GM21619 (cell line): ENCODE results near the gene HSCB.
"Not testable (repeated sequence)": the region's sequence is repeated elsewhere in the genome, so short reads cannot be mapped to it uniquely, and the experiment has no call there.

Experiments
- ATAC-seq: cut with Tn5 transposase; IDR thresholded peaks from one replicate; pipeline ENCODE4 v1.9.1; 2021; ENCODE audit not compliant: unreplicated experiment

The HSCB gene, protein sequence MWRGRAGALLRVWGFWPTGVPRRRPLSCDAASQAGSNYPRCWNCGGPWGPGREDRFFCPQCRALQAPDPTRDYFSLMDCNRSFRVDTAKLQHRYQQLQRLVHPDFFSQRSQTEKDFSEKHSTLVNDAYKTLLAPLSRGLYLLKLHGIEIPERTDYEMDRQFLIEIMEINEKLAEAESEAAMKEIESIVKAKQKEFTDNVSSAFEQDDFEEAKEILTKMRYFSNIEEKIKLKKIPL

DNA sequence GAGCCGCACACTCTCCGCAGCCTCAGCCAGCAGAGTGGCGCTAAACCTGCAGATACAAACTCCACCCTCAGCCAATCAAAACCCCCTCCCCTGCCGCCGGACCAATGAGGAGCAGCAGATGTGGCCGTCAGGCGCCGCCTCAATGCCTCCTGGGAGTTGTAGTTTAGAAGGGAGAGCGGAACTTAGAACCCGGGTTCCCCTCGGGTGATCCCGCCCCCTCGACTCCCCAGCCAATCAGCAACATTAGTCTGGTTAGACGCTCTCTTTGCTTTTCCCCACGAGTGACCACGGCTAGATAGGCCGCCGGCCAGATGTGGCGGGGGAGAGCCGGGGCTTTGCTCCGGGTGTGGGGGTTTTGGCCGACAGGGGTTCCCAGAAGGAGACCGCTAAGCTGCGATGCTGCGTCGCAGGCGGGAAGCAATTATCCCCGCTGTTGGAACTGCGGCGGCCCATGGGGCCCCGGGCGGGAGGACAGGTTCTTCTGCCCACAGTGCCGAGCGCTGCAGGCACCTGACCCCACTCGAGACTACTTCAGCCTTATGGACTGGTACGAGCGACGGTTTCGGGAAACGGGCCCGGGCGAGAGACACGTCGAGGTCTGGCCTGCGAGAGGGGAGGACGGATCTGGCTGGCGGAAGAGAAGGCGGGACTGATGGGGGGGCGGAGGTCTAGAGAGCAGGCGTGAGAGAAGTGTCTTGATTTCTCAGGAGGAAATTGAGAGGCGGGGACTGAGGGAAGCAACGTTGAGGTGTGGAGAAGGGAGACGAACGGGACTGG is at the start of gene HSCB, which contains the start of gene CHEK2:
TSS of gene HSCB (plus strand) at position 255 of the 777 bp plus-strand sequence. CDS start at position 312, 57 bp downstream.
TSS of gene CHEK2 (minus strand) at position 36 of the 777 bp plus-strand sequence. CDS start 7,099 bp downstream, outside the sequence.
- ATAC-seq = peak; percentile 86

DNA sequence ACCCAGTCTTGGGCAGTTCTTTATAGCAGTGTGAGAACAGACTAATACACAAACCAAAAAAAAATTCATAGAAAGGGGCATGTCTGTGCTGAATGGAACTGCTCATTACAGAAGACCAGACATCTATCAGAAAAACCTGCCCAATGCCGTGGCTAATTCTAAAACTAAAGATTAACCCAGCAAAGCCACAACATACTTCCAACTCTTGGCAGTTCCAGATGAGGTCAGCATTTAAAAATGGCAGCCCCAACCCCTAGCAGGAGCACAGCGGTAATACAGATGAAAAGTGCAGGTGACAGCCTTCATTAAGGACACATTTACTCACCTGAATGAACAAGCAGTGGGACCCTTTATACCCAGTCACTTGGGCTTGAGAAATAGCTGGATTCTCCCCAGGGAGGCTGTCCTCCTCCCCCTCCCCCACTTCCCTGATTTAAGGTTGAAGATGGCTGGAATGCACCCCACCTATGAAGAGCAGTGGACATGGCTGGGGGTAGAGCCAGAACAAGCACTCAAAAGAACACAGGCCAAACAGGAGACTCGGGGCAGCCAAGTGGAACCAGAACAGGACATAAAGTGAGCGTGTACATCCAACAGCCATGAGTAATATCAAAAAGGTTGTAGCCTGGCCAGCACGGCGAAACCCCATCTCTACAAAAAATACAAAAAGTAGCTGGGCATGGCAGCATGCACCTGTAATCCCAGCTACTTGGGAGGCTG is 48.6 kb upstream of the HSCB start:
- ATAC-seq = not testable (repeated sequence)

DNA sequence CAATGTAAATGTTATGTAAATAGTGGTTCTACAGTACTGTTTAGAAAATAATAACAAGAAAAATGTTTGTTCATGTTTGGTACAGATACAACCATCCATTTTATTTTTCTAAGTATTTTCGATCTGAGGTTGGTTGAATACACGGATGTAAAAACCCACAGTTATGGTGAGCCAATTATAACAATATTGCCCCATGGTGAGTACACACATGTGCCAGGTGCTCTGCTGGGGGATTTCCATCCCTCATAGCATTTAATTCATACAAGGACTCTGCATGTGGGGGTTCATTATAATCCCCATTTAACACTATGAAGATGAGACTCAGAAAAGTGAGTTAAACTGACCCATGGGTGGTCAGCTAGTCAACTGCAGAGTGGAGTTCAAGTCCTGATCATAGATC is 38.9 kb upstream of the HSCB start:
- no peak for ATAC-seq

DNA sequence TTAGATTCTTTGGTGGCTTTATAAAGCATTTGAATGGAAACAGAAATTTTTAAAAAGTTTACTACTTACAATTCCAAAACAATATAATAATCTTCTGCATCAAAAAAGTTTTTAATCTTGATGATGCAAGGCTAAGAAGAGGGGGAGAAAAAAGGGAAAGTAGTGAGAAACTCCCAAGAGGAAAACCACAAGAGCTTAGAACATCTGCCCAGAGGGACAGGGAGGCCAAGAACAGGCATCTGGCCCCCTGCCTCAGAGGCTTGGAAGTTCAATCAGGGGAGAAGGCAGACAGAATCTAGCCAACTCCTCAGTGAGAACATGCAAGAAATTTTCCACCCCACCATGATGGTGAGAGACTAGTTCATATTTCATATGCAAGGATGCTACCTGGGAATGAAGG is 38.4 kb upstream of the HSCB start:
- no peak for ATAC-seq

DNA sequence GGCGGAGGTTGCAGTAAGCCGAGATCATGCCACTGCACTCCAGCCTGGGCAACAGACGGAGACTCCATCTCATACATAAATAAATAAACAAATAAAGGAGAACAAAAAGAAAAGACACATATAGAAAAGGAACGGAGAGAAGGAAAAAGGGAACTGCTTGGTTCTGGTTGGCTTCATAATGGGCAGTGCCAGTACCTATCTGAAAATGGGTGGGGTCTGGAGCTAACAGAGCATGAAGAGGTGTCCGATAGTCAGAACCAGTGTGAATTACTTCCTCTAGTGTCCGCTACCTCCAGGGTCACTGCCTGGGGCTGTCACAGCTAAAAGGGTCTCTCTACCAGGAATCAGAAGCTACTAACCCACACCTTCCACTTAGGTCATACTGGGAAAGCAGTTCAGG is 35.0 kb upstream of the HSCB start:
- no peak for ATAC-seq

DNA sequence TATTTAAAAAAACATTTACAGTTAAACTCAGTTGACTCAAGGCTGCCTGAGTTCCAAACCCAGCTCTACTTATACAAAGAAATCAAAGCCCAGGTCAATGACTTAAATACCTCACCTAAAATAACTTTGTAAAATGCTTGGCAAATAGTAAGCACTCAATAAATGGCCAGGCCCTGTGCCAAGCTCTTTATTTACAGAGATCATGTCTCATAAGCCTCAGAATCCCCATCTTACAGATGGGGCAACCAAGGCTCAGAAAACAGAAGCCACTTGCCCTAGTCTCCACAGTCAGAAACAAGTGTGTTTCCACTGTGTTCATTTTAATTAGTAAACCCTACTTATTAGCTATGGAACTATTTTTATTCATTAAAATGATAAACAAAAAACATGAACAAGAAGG is 31.7 kb upstream of the HSCB start:
- ATAC-seq = no peak

DNA sequence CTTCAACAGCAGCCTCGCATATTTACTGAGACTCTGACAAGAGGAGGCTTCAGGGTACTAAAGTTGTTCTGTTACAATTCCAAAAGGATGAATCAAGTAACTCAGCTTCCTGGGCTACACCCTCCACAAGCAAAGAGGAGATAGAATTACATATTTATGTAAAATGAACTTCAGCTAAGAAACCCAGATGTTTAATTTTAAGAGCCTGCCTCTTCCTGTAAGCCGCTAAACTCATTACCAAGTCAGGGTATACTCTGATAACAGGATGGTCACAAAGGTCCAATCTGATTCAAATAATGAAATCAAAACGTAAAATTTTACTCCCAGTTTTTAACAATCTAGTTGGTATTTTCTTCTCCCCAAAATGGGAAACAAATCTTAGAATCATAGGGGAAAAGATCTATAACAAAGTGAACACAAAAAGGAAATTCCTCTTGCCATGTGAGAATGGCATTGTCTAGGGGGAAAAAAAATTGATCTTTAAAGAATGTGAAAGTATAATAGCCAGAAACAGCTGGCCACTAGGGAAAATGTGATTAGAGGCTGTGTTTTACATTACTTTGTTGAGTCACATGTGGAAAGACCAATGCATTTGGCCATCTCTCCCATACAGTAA is 31.2 kb upstream of the HSCB start:
- ATAC-seq = no peak

DNA sequence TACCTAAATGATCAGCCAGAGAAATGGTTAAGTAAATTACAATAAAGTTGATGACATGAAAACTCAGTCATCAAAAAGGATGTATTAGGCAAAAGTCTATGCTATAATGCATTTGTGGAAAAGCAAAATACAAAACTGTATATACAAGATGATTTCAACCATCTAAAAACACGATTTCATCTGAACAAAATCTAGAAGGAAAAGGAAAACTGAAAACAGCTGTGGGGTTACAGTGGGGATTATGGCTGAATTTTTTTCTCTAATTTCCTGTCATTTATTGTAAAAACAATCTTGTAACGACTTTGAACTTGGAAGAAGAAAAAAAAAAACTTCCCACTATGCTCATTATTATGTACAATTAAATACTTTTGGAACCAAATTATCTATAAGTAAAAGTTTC is 30.5 kb upstream of the HSCB start:
- no peak for ATAC-seq

DNA sequence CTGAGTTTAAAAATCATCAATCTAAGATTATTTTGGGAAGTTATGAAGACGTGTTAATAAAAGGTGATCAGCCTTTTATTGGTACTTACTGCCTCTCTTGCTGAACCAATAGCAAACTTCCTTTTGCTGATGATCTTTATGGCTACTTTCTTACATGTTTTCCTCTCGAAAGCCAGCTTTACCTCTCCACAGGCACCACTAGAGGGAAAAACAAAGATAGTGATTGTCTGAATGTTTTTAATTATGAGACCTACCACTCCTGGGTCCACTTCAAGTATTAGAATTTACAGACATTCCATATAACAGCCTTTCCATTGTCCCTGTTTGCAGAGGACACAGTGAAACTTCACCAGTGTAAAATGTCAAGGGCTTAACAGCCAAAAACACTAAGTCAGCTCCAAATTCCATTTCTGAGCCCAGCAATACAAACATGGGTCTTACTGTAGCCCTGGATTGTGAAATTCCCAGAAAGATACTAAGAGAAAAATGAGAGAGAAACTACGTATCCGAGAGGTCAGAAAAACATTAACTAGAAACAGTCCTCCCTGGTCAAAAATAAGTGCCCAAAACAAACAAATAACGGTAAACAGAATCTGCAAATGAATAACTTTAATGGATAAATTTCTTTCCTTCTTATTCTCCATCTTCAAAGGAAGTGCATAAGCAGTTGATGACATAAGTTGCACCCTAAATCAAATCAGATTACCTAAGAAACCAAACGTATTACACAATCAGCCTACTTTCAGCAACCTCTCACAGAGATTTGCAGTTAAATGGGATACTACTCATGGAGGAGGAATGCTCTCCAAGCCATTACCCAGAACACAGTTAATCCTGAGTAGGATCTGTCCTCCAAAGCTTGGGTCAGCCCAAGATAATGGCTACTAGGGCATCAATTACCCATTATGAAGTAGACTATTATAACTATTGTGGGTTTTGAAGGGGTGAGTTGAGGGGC is 29.7 kb upstream of the HSCB start:
- ATAC-seq = no peak

DNA sequence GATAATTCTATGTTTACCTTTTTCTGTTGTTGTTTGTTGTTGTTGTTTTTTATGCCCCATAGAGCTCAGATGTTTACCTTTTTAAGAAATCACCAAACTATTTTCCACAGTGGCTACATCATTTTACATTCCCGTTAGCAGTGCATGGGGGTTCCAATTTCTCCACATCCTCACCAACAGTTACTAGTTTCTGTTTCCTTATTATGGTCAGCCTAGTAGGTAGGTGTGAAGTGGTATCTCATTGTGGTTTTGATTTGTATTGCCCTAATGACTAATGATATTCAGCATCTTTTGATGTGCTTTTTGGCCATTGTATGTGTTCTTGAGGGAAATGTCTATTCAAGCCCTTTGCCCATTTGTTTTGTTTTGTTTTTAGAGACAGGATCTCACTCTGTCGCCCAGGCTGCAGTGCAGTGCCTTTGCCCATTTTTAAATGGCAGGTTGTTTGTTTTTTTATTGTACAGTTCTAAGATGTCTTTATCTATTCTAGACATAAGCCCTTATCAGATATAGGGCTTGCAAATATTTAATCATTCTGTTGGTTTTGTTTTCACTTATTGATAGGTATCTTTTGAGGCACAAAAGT is 27.7 kb upstream of the HSCB start:
- ATAC-seq = no peak

DNA sequence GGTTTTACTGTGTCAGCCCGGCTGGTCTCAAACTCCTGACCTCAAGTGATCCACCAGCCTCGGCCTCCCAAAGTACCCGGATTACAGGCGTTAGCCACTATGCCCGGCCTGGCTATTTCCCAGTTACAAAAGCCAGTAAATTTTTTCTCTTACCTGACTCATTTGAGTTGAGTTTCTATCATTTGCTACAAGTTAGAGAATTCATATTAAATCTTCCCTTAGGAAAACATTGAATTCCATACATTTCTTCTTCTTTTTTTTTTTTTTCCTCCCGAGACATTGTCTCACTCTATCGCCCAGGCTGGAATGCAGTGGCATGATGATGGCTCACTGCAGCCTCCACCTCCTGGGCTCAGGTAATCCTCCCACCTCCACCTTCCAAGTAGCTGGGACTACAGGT is 26.2 kb upstream of the HSCB start:
- ATAC-seq = no peak

DNA sequence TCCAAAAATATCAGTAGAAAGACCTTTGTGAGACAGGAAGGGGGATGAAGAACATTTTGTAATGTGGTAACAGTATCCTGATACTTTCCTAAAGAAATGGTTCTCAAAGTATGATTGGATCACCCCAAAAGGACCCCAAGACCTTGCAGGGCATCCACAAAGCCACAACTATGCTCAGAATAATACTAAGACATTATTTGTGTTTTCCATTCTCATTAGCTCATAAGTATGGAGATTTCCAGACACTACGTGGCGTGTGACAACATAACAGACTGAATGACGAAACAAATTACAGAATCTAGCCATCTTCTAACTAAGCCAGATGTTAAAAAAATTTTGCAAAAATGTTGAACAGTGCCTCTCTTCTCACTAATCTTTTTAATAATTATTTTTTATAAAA is 25.2 kb upstream of the HSCB start:
- no peak for ATAC-seq

DNA sequence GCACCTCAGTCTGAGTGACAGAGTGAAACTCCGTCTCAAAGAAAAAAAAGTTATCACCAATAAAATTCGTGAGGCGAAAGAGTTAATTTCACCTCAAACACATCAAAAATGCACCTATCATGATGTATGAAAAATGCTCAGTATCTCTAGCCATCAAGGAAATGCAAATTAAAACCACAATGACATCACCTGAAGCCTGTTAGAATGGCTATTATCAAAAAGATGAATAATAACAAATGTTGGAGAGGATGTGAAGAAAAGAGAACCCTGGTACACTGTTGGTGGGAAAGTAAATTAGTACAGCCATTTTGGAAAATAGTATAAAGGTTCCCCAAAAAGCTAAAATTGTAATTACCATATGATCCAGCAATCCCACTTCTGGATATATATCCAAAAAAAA is 23.8 kb upstream of the HSCB start:
- ATAC-seq = no peak

DNA sequence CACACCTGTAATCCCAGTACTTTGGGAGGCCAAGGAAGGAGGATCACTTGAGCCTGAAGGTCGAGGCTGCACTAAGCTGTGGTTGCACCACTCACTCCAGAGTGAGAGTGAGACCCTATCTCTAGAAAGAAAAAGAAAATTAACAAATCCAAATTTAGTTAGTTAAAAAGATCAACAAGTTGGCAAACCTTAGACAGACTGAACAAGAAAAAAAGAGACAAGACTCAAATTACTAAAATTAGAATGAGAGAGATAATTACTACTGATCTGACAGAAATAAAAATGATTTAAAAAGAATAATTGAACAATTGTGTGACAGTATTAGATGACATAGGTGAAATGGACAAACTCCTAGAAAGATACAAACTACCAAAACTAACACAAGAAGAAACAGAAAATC is 13.8 kb upstream of the HSCB start:
- no peak for ATAC-seq

DNA sequence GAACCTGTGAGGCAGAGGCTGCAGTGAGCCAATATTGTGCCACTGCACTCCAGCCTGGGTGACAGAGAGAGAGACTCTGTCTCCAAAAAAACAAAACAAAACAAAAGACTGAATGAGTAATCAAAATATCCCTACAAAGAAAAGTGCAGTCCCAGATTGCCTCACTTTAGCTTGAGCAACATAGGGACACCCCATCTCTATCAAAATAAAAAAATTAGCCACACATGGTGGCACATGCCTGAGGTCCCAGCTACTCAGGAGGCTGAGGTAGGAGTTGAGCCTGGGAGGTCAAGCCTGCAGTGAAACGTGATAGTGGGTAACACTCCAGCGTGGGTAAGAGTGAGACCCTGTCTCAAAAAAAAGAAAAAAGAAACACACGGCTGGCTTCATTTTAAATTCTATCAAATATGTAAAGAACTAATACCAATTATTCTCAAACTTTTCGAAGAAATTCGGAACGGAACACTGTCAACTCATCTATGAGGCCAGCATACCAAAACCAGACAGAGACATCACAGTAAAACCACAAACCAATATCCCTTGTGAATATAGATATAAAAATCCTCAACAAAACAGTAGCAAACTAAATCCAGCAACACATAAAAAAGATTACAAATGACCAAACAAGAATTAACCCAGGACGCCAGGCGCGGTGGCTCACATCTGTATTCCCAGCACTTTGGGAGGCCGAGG is 13.1 kb upstream of the HSCB start:
- no peak for ATAC-seq

DNA sequence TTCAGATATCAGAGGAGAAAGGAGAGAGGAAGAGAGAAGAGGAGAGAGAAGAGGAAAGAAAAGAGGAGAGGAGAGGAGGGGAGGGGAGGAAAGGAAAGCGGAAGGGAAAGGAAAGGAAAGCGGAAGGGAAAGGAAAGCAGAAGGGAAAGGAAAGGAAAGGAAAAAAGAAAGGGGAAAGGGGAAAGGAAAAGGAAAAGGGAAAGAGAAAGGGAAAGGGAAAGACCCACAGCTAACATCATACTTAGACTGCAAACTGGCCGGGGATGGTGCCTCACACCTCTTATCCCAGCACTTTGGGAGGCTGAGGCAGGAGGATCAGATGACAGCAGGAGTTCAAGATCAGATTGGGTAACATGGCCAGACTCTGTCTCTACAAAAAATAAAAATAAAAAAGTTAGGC is 11.7 kb upstream of the HSCB start:
- no peak for ATAC-seq

DNA sequence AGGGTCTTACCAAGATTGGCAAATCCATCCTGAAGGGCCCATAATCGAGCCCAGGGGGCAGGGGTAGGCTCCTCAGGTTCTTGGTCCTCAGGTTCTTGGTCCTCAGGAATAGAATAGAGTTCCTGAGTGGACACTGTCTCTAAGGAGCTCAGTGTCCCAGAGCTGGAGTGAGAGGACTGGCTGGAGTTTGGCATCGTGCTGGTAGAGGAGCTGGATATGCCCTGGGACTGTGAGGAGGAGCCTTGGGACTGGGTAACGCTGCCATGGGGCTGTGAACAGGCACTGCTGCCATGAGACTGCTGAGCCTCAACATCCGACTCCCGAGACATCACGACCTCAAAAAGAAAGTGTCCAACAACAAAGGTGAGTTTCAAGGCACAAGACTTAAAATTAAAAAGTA is 7.4 kb upstream of the HSCB start:
- ATAC-seq = no peak

DNA sequence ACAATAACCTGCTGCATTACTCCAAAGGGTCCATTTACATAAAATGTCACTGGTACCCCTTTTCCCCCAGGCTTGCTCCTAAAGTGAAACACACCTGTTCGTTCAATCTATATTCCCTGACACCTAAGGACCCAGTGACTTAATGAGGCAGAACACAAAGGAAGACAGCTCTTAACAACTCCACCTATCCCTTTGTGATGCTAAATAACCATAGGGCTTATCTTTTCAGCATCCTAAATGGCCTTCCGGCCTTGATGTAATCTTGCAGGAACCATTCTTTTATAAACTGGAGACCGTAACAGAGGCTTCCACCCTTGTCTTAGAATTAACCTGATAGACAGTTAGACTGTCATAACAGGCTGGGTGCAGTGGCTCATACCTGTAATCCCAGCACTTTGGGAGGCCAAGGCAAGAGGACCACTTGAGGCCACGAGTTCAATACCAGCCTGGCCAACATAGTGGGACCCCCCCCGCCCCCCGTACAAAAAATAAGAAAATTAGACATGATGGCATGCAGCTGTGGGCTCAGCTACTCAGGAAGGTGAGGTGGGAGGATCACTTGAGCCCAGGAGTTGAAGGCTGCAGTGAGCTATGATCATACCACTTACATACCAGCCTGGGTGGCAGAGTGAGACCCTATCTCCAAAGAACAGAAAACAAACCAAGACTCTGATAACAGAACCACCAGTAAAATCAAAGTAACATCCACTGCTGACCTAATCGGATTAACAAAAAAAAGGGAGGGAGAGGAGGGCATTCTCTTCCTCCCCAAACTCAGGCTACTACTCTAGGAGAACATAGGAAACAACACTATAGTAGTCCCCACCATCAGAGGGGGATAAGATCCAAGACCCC is 5.3 kb upstream of the HSCB start:
- no peak for ATAC-seq

DNA sequence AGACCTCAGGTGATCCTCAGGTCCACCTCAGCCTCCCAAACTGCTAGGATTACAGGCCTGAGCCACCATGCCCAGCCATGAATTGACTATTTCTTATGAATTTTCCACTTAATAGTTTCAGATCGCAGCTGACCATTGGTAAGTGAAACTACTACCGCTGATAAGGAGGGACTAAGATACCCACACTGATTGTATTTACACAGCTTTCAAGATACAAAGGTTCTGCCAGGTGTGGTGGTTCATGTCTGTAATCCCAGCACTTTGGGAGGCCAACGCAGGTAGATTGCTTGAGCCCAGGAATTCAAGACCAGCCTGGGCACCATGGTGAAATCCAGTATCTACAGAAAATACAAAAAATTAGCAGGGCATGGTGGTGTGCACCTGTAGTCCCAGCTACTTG is 4.1 kb upstream of the HSCB start:
- no peak for ATAC-seq
